Brain microvascular endothelial cell (primary cell): ENCODE measurements around the gene SH3BP2.

Source experiments
- DNase-seq: peaks from one replicate; pipeline ENCODE4 v3.0.0-alpha.2; 2020
- H3K27ac ChIP-seq: fragments of 250-450 bp; sonication (Bioruptor Pico); 2 replicates; pipeline ENCODE4 v1.5.1; 2020; ENCODE audit warnings: mild to moderate bottlenecking, moderate library complexity
- H3K27me3 ChIP-seq: fragments of 250-450 bp; sonication (Bioruptor Pico); replicated peaks from 2 replicates; pipeline ENCODE4 v1.5.1; 2020; ENCODE audit warnings: mild to moderate bottlenecking
- H3K36me3 ChIP-seq: fragments of 250-450 bp; sonication (Bioruptor Pico); replicated peaks from 2 replicates; pipeline ENCODE4 v1.5.1; 2020; ENCODE audit warnings: mild to moderate bottlenecking
- H3K4me3 ChIP-seq: 2 replicates; pipeline ENCODE4 v1.5.1; 2011; ENCODE audit warnings: low read depth, mild to moderate bottlenecking, control low read depth, low read length, moderate library complexity
- in situ Hi-C: cut with HindIII; loops from 2 replicates; pipeline ENCODE4 v1.10.0; 2017; ENCODE audit warnings: low sequenced_read_pairs, low pct_ligation_motif_present
- TF ChIP-seq, protein P1 (sequence below): IDR thresholded peaks from 2 replicates; pipeline ENCODE4 v1.5.1; 2011; ENCODE audit warnings: low read depth, mild to moderate bottlenecking, moderate library complexity, low read length, control low read depth, inconsistent platforms; ENCODE audit errors: missing control alignments

The SH3BP2 gene

DNA sequence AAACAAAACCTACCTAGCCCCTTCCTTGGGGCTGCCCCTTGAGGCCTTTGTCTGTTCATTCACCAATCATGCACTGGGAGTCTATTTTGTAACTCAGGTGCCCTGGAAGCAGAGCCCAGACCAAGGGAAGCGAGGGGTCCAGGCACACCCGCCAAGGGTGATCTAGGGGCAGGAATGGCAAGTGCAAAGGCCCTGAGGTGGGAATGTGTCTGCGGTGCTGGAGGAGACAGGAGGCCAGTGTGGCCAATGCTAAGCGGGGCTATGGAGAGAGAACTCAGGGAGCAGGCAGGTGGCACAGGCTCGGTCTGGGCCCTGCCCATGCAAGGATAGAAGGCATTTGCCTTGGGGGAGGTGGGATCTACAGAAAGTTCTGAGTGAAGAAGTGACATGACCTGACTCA, 3.5 kb upstream of the SH3BP2 start:
- DNase-seq, result no peak
- Histone ChIP-seq H3K4me3 (no peak overlapping the region), H3K36me3 (no peaks in the 10 kb centered on the region), H3K27me3 (no peaks in the 10 kb centered on the region), H3K27ac (no peak overlapping the region)
- in situ Hi-C loops, result no loop called here
- TF ChIP-seq, protein P1, sequence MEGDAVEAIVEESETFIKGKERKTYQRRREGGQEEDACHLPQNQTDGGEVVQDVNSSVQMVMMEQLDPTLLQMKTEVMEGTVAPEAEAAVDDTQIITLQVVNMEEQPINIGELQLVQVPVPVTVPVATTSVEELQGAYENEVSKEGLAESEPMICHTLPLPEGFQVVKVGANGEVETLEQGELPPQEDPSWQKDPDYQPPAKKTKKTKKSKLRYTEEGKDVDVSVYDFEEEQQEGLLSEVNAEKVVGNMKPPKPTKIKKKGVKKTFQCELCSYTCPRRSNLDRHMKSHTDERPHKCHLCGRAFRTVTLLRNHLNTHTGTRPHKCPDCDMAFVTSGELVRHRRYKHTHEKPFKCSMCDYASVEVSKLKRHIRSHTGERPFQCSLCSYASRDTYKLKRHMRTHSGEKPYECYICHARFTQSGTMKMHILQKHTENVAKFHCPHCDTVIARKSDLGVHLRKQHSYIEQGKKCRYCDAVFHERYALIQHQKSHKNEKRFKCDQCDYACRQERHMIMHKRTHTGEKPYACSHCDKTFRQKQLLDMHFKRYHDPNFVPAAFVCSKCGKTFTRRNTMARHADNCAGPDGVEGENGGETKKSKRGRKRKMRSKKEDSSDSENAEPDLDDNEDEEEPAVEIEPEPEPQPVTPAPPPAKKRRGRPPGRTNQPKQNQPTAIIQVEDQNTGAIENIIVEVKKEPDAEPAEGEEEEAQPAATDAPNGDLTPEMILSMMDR, result no peak

DNA sequence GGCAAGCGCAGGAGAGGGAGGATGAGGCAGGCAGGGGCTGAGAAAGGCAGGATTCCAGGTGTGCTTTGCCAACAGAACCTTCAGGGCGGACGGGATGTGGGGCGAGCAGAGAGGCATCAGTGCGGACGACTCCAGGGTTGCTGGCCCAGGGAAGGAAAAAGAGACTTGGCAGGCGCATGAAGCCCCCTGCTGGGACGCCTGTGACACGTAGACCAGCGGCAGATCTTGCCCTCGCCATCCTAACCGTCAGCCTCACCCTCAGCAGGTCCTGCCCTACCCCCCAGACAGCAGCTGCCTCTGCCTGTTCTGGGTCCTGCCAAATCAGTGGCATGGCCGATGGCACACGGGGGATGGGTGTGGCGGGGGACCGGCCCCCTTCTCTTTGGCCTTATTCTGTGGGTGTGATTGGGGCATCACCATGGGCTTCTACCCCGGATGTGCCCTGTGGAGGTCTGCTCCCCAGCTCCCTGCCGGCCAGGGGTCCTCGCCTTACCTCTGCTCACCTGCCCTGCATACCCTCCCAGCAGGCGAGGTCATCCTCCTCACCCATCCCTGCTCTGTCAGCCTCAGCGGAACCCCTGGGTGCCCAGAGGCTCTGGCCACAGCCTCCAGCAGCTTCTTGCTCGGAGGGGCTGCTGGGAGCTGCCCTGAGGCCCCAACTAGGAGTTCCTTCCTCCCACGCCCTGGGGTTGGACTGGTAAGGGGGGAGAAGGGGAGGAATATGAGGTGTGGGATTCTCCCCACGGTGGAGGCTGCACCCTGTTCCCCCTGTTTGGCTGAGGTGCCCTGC, 2.9 kb upstream of the SH3BP2 start:
- TF ChIP-seq, protein P1, result no peak
- in situ Hi-C loops, result no loop called here
- DNase-seq, result no peak
- Histone ChIP-seq H3K36me3 (no peaks in the 10 kb centered on the region), H3K4me3 (no peak overlapping the region), H3K27ac (no peak overlapping the region), H3K27me3 (no peaks in the 10 kb centered on the region)

DNA sequence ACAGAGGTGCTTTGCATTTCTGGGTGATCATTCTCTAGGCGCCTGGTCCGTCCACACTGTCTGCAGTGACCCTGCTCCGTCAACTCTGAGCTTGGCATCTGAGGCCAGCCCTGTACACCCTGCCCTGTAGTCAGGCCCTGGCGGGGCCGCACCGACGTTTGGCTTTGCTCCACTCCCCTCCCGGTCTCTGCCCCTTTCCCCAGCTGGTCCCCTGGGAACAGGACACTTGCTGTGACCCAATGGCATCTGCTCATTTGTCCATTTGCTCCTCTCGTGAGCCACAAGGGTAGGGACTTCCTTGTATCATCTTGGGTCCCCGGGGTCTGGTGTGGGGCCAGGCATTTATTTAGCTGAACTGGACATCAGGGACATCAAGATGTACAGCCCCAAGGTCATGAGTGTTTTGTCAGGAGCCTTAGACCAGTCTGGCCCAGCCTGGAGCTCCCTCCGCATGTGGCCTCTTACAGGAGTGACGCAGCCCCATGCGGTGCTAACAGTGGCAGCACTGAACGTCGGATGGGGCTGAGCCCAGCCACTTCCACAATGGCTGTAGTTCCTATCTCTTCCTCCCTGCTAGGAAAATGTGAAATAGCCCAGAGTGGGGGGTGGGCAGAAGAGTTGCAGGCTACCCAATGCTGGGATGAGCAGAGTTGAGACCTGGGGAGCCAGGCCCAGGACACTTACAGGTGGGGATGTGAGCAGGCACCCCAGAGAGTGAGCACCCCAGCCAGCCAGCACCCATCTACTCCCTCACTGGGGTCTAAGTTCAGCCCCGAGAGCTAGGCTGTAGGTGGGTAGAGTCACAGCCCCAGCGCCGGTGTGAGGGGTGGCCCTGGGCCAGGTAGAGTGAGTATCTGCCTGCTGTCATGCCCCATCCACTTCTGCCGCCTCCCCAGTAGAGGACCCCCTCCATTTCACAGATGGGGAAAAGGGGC, 2.0 kb upstream of the SH3BP2 start:
- H3K36me3 ChIP-seq, result no peaks in the 10 kb centered on the region
- in situ Hi-C loops, result no loop called here
- no peak overlapping the region for H3K4me3 ChIP-seq
- no peaks in the 10 kb centered on the region for H3K27me3 ChIP-seq
- no peak overlapping the region for H3K27ac ChIP-seq
- DNase-seq, result no peak
- TF ChIP-seq, protein P1, result no peak

DNA sequence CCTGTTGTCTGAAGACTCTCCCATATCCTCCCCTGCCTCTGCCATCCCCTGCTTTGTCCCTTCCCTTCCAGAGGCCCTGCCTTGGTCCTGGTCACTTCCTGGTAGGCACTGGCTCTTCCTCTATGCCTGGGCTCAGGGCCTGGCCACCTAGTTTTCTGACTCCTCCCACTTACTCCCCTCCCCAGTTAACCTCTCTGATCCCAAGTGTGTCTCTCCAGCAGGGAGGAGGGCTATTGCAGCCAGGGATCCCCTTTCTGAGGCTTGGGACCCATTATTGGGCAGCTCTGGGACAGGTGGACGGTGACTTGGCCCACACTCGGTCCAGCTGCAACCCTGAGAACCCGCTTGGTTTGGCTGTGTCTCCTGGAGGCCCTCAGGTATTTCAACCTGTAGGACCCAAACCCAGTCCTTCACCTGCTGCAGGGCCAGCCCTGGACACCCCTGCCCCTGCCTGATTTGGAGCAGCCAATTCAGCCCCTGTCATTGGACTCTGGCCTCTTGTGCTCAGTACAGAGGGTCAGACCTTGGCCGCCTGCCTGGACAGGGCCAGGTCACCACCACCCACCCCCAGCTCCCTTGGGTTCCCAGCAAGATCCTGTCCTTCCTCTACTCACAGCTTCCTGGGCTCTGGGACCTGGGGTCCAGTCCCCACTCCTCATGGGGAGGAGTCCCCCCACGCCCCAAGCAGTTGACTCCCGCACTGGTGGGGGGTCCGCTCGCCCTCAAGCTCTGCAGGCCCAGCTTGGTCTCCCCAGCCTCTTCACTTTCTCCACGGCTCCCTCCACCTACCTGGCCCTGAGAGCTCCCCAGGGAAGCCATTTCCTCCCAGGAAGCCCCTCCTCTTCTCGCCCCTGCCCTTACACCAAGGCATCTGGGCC, 1.1 kb upstream of the SH3BP2 start:
- TF ChIP-seq, protein P1, result no peak
- Histone ChIP-seq H3K27ac (no peak overlapping the region), H3K27me3 (no peaks in the 10 kb centered on the region), H3K36me3 (no peaks in the 10 kb centered on the region), H3K4me3 (no peak overlapping the region)
- DNase-seq, result no peak
- in situ Hi-C loops, result no loop called here

DNA sequence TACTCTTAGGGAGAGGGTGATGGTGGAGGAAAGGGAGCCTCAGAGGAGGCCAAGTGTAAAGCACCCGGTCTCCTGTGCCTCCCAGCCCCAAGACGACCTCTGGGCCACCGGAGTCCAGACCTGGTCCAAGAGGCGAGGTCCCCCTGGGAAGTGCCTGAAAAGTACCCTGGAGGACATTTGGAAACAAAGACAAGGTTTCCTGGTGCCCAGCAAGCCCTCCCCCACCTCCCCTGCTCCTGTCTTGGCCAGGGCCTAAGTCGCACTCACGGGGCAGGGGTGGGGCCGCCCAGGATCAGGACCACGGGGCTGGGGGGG, 532 bp upstream of the SH3BP2 start:
- no peak for DNase-seq
- Histone ChIP-seq H3K36me3 (no peaks in the 10 kb centered on the region), H3K27ac (no peak overlapping the region), H3K27me3 (no peaks in the 10 kb centered on the region), H3K4me3 (no peak overlapping the region)
- TF ChIP-seq, protein P1, result no peak
- in situ Hi-C loops, result no loop called here
